Measurements from ENCODE around the gene CHSY3.

CHSY3 gene

GRCh38 chr5:129915415-129915814 is 11.2 kb downstream of the CHSY3 start:
- H3K4me3 ChIP-seq (replicated peaks in 1 of 2; ENCODE audit: low read depth in 2 of 2, low read length in 2 of 2): no peak overlapping the region
- no peak for TF ChIP-seq CTCF (IDR thresholded peaks at IDR 0.05; ENCODE audit: low read depth, low read length)
- DNase-seq (ENCODE audit: low read depth in 2 of 2): no peak

GRCh38 chr5:129917224-129917623 is 13.0 kb downstream of the CHSY3 start:
- H3K4me3 ChIP-seq (replicated peaks in 1 of 2; ENCODE audit: low read depth in 2 of 2, low read length in 2 of 2): no peak overlapping the region
- TF ChIP-seq CTCF (IDR thresholded peaks at IDR 0.05; ENCODE audit: low read depth, low read length): no peak
- DNase-seq (ENCODE audit: low read depth in 2 of 2): peak; percentile 58 to 63

- H3K4me3 ChIP-seq (replicated peaks in 1 of 2; ENCODE audit: low read depth in 2 of 2, low read length in 2 of 2): no peak overlapping the region
- no peak for DNase-seq (ENCODE audit: low read depth in 2 of 2)
- TF ChIP-seq CTCF (IDR thresholded peaks at IDR 0.05; ENCODE audit: low read depth, low read length): no peak
These were observed 16.9 kb downstream of the CHSY3 start for GRCh38 chr5:129921204-129921603.

GRCh38 chr5:129930221-129930620 is 26.0 kb downstream of the CHSY3 start:
- DNase-seq (ENCODE audit: low read depth in 2 of 2): peak in 1 of 2 donors; percentile 29
- no peak overlapping the region for H3K4me3 ChIP-seq (replicated peaks in 1 of 2; ENCODE audit: low read depth in 2 of 2, low read length in 2 of 2)
- no peak for TF ChIP-seq CTCF (IDR thresholded peaks at IDR 0.05; ENCODE audit: low read depth, low read length)

GRCh38 chr5:129935626-129936025 is 31.4 kb downstream of the CHSY3 start:
- no peak for TF ChIP-seq CTCF (IDR thresholded peaks at IDR 0.05; ENCODE audit: low read depth, low read length)
- DNase-seq (ENCODE audit: low read depth in 2 of 2): no peak
- no peak overlapping the region for H3K4me3 ChIP-seq (replicated peaks in 1 of 2; ENCODE audit: low read depth in 2 of 2, low read length in 2 of 2)

GRCh38 chr5:129938077-129938476 is 33.8 kb downstream of the CHSY3 start:
- DNase-seq (ENCODE audit: low read depth in 2 of 2): no peak
- TF ChIP-seq CTCF (IDR thresholded peaks at IDR 0.05; ENCODE audit: low read depth, low read length): no peak
- H3K4me3 ChIP-seq (replicated peaks in 1 of 2; ENCODE audit: low read depth in 2 of 2, low read length in 2 of 2): no peak overlapping the region

GRCh38 chr5:129943936-129944335 is 39.7 kb downstream of the CHSY3 start:
- no peak for TF ChIP-seq CTCF (IDR thresholded peaks at IDR 0.05; ENCODE audit: low read depth, low read length)
- no peak for DNase-seq (ENCODE audit: low read depth in 2 of 2)

More at GRCh38 chr5:129943936-129944335, 39.7 kb downstream of the CHSY3 start:
- no peak overlapping the region for H3K4me3 ChIP-seq (replicated peaks in 1 of 2; ENCODE audit: low read depth in 2 of 2, low read length in 2 of 2)

All from cardiac fibroblast (primary cell).